Mesothelial cell of epicardium (in vitro differentiated cells): Measurements from ENCODE around the gene EPM2A. TPM values are rescaled to one million over a fixed set of nuclear protein-coding genes. Genes with fewer than 3 reads are reported as not detected.
"Not testable (repeated sequence)": the region's sequence is repeated elsewhere in the genome, so short reads cannot be mapped to it uniquely, and the experiment has no call there.

Source experiments
- DNase-seq, 2 experiments: peaks; one replicate each; pipeline ENCODE4 v3.0.0; 2021; ENCODE audit warnings: low spot score in 2 of 2; ENCODE audit not compliant: unreplicated experiment in 2 of 2
- H3K27ac Mint-ChIP-seq: 2 replicates; pipeline ENCODE4 v1.8.0; 2021; ENCODE audit warnings: mixed read lengths
- H3K27me3 Mint-ChIP-seq: 2 replicates; pipeline ENCODE4 v1.8.0; 2021; ENCODE audit warnings: low read depth, mixed read lengths
- H3K36me3 Mint-ChIP-seq: 2 replicates; pipeline ENCODE4 v1.8.0; 2021; ENCODE audit warnings: mixed read lengths
- H3K4me1 Mint-ChIP-seq: 2 replicates; pipeline ENCODE4 v1.8.0; 2021; ENCODE audit warnings: mixed read lengths
- H3K4me3 Mint-ChIP-seq: 2 replicates; pipeline ENCODE4 v1.8.0; 2021; ENCODE audit warnings: mild to moderate bottlenecking, moderate library complexity, mixed read lengths
- H3K9me3 Mint-ChIP-seq: 2 replicates; pipeline ENCODE4 v1.8.0; 2021; ENCODE audit warnings: mixed read lengths
- total RNA-seq: library from RNA; stranded (reverse); gene quantifications from 3 replicates; pipeline ENCODE4 v1.2.1, GENCODE V29; 2021
- TF ChIP-seq, protein P1 (sequence below): fragments of 200-600 bp; sonication (generic); IDR thresholded peaks from one replicate; pipeline ENCODE4 v1.5.0; 2021; ENCODE audit warnings: antibody characterized with exemption; ENCODE audit not compliant: unreplicated experiment

EPM2A gene
- total RNA-seq, 1 donor from 2014 or later, result 9.5 TPM

- H3K27me3 Mint-ChIP-seq, result no peaks in the 10 kb centered on the region
- no peak overlapping the region for H3K4me3 Mint-ChIP-seq
- H3K27ac Mint-ChIP-seq, result no peak overlapping the region
- H3K36me3 Mint-ChIP-seq, result peaks cover 13% of the 10 kb centered on the region
- peaks cover 2% of the 10 kb centered on the region for H3K4me1 Mint-ChIP-seq
- no peak for DNase-seq
- H3K9me3 Mint-ChIP-seq, result peaks cover 18% of the 10 kb centered on the region
- TF ChIP-seq, protein P1, sequence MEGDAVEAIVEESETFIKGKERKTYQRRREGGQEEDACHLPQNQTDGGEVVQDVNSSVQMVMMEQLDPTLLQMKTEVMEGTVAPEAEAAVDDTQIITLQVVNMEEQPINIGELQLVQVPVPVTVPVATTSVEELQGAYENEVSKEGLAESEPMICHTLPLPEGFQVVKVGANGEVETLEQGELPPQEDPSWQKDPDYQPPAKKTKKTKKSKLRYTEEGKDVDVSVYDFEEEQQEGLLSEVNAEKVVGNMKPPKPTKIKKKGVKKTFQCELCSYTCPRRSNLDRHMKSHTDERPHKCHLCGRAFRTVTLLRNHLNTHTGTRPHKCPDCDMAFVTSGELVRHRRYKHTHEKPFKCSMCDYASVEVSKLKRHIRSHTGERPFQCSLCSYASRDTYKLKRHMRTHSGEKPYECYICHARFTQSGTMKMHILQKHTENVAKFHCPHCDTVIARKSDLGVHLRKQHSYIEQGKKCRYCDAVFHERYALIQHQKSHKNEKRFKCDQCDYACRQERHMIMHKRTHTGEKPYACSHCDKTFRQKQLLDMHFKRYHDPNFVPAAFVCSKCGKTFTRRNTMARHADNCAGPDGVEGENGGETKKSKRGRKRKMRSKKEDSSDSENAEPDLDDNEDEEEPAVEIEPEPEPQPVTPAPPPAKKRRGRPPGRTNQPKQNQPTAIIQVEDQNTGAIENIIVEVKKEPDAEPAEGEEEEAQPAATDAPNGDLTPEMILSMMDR, result no peak
Observed at GRCh38 chr6:145749632-145750031, 14.3 kb upstream of the EPM2A start.

DNA sequence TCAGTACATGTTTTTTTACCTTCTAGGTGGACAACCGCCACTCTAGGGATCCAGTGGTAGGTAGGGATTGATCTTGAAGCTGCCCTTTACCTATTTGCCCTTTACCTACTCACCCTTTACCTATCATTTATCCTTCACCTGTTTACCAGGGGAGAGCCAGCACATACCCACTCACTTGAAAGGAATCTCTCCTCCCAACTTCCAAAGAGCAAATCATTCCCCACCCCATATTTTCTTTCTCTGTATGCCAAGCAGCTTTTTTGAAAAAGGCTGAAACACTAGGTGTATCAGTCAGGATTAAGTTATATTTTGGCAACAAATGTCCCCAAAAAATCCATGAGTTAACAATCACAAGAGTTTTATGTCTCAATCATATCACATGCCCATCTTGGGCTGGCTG lies 10.5 kb upstream of the EPM2A start:
- peaks cover 12% of the 10 kb centered on the region for H3K4me1 Mint-ChIP-seq
- TF ChIP-seq, protein P1, result no peak
- no peak overlapping the region for H3K4me3 Mint-ChIP-seq
- H3K9me3 Mint-ChIP-seq, result peaks cover 17% of the 10 kb centered on the region
- H3K36me3 Mint-ChIP-seq, result peaks cover 13% of the 10 kb centered on the region
- no peak for DNase-seq
- no peak overlapping the region for H3K27ac Mint-ChIP-seq
- no peaks in the 10 kb centered on the region for H3K27me3 Mint-ChIP-seq

GRCh38 chr6:145744619-145745018 lies 9.3 kb upstream of the EPM2A start:
- H3K4me1 Mint-ChIP-seq, result peaks cover 11% of the 10 kb centered on the region
- peaks cover 24% of the 10 kb centered on the region for H3K9me3 Mint-ChIP-seq
- H3K27ac Mint-ChIP-seq, result no peak overlapping the region
- DNase-seq, result no peak
- H3K36me3 Mint-ChIP-seq, result peaks cover 18% of the 10 kb centered on the region
- H3K27me3 Mint-ChIP-seq, result no peaks in the 10 kb centered on the region
- H3K4me3 Mint-ChIP-seq, result no peak overlapping the region
- TF ChIP-seq, protein P1, result no peak

DNA sequence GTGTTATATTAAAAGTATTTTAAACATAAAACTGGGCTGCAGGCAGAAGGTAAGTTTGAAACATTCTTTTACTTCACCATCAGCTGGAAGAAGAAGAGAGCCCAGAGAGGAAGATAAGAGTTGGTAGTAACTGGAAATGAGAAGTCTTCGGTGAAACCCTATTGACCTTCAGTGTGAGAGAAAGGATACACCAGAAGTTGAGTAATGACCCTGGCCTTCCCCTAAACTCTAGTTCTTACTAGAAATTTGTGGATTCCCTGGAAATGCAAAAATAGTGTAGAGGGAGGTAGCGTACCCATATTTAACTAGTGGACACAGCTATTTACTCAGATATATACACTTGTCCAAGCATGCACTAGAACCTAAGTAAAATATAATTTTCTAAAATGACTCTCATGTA lies 8.0 kb upstream of the EPM2A start:
- Mint-ChIP-seq H3K9me3 (peaks cover 18% of the 10 kb centered on the region), H3K27me3 (no peaks in the 10 kb centered on the region), H3K36me3 (peaks cover 16% of the 10 kb centered on the region), H3K4me3 (no peak overlapping the region), H3K4me1 (peaks cover 14% of the 10 kb centered on the region), H3K27ac (no peak overlapping the region)
- TF ChIP-seq, protein P1, result no peak
- no peak for DNase-seq

DNA sequence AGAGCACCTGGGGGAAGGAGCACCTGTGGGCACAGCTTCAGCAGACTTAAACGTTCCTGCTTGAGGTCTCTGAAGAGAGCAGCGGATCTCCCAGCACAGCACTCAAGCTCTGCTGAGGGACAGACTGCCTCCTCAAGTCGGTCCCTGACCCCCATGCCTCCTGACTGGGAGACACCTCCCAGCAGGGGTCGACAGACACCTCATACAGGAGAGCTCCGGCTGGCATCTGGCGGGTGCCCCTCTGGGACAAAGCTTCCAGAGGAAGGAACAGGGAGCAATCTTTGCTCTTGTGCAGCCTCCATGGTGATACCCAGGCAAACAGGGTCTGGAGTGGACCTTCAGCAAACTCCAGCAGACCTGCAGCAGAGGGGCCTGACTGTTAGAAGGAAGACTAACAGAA lies 7.2 kb upstream of the EPM2A start:
- H3K4me3 Mint-ChIP-seq, H3K36me3 Mint-ChIP-seq, DNase-seq, H3K27ac Mint-ChIP-seq, H3K9me3 Mint-ChIP-seq, H3K27me3 Mint-ChIP-seq: not testable (repeated sequence)
- H3K4me1 Mint-ChIP-seq, result peaks cover 18% of the 10 kb centered on the region

DNA sequence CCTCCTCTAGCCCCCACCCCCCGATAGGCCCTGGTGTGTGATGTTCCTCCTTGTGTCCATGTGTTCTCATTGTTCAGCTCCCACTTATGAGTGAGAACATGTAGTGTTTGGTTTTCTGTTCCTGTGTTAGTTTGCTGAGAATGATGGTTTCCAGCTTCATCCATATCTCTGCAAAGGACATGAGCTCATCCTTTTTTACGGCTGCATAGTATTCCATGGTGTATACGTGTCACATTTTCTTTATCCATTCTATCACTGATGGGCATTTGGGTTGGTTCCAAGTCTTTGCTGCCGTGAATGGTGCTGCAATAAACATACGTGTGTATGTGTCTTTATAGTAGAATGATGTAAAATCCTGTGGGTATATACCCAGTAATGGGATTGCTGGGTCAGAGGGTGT lies 4.4 kb upstream of the EPM2A start:
- not testable (repeated sequence) for H3K27me3 Mint-ChIP-seq, H3K36me3 Mint-ChIP-seq, DNase-seq, H3K27ac Mint-ChIP-seq, H3K4me3 Mint-ChIP-seq, H3K9me3 Mint-ChIP-seq
- H3K4me1 Mint-ChIP-seq, result peaks cover 33% of the 10 kb centered on the region

GRCh38 chr6:145738265-145738664 lies 2.9 kb upstream of the EPM2A start:
- Mint-ChIP-seq H3K4me1 (peaks cover 36% of the 10 kb centered on the region), H3K4me3 (no peak overlapping the region), H3K9me3 (peaks cover 7% of the 10 kb centered on the region), H3K27me3 (no peaks in the 10 kb centered on the region), H3K27ac (no peak overlapping the region), H3K36me3 (peaks cover 5% of the 10 kb centered on the region)
- DNase-seq, result no peak
- TF ChIP-seq, protein P1, result no peak
